AG08395 (cell line): ENCODE data around the gene XPO5.
A peak's percentile ranks its signal among the peaks of the same experiment; 100 is the strongest.
"Not testable (repeated sequence)": the region's sequence is repeated elsewhere in the genome, so short reads cannot be mapped to it uniquely, and the experiment has no call there.

Experiments
- DNase-seq: peaks from one replicate; pipeline ENCODE4 v3.0.0; 2012; ENCODE audit warnings: mixed read lengths, low spot score

Gene XPO5

GRCh38 chr6:43575772-43576551, at the start of gene XPO5, which contains the start of gene POLH:
Gene XPO5, minus strand, starts transcription at chr6:43576038. Its CDS starts 174 bp downstream, at chr6:43575864.
Gene POLH, plus strand, starts transcription at chr6:43576185. Its CDS starts 6,135 bp downstream, at chr6:43582320.
- DNase-seq, result peak; percentile 99

GRCh38 chr6:43625393-43625992, 49.7 kb upstream of the XPO5 start:
- DNase-seq, result no peak

- no peak for DNase-seq
These were observed 49.0 kb upstream of the XPO5 start for GRCh38 chr6:43624786-43625288.

GRCh38 chr6:43623880-43624785, 48.3 kb upstream of the XPO5 start:
- DNase-seq, result no peak

GRCh38 chr6:43622541-43622940, 46.7 kb upstream of the XPO5 start:
- no peak for DNase-seq

GRCh38 chr6:43621836-43622180, 46.0 kb upstream of the XPO5 start:
- no peak for DNase-seq

- DNase-seq, result no peak
These were observed 45.4 kb upstream of the XPO5 start for GRCh38 chr6:43621078-43621835.

GRCh38 chr6:43616725-43617472, 41.1 kb upstream of the XPO5 start:
- no peak for DNase-seq

GRCh38 chr6:43614396-43614730, 38.5 kb upstream of the XPO5 start:
- no peak for DNase-seq

- no peak for DNase-seq
These were observed 38.0 kb upstream of the XPO5 start for GRCh38 chr6:43613721-43614395.

- no peak for DNase-seq
These were observed 34.6 kb upstream of the XPO5 start for GRCh38 chr6:43610431-43610830.

GRCh38 chr6:43609402-43609801, 33.6 kb upstream of the XPO5 start:
- no peak for DNase-seq

GRCh38 chr6:43608807-43609206, 33.0 kb upstream of the XPO5 start:
- DNase-seq, result no peak

GRCh38 chr6:43608310-43608763, 32.5 kb upstream of the XPO5 start:
- DNase-seq, result peak; percentile 71

GRCh38 chr6:43606019-43606418, 30.2 kb upstream of the XPO5 start:
- no peak for DNase-seq

- DNase-seq, result peak; percentile 38
These were observed 28.3 kb upstream of the XPO5 start for GRCh38 chr6:43604174-43604573.

GRCh38 chr6:43600595-43600994, 24.8 kb upstream of the XPO5 start:
- no peak for DNase-seq

- no peak for DNase-seq
These were observed 18.1 kb upstream of the XPO5 start for GRCh38 chr6:43593938-43594337.

GRCh38 chr6:43589564-43589963, 13.7 kb upstream of the XPO5 start:
- not testable (repeated sequence) for DNase-seq

- DNase-seq, result no peak
These were observed 12.4 kb upstream of the XPO5 start for GRCh38 chr6:43588194-43588593.
